HCT116 (cell line): ENCODE data around the gene FAM110C. TPM values are rescaled to one million over a fixed set of nuclear protein-coding genes. Genes with fewer than 3 reads are reported as not detected.
A peak's percentile ranks its signal among the peaks of the same experiment; 100 is the strongest.

Experiments
- ATAC-seq: fragments of 200-7000 bp; cut with Tn5 transposase; 2 replicates; pipeline ENCODE4 v1.9.1; 2020; ENCODE audit warnings: mild to moderate bottlenecking, moderate library complexity
- Bru-seq: library from RNA; stranded (reverse); fragments of 400-500 nt; gene quantifications from one replicate; lab custom pipeline; 2021; lab: Mats Ljungman, UMichigan
- BruChase-seq, 2 experiments: library from RNA; stranded (reverse); fragments of 400-500 nt; gene quantifications; one replicate each; lab custom pipeline; 2021; lab: Mats Ljungman, UMichigan
- BruUV-seq: library from RNA; stranded (reverse); fragments of 400-500 nt; replicated peaks from 2 replicates; lab custom pipeline; 2021; lab: Mats Ljungman, UMichigan
- CTCF ChIA-PET: fragments of 300-600 bp; sonication (Branson Sonifier 250); formaldehyde crosslinking; loops from one replicate; lab custom pipeline; 2021; ENCODE audit warnings: antibody characterized with exemption; lab: Charles Lee
- POLR2A ChIA-PET: fragments of 300-600, 350-600 bp; sonication (Branson Sonifier 250); formaldehyde crosslinking; loops from one replicate; lab custom pipeline; 2021; ENCODE audit warnings: antibody characterized with exemption; lab: Charles Lee
- RAD21 ChIA-PET, 2 experiments: fragments of 300-600 bp; sonication (Branson Sonifier 250); formaldehyde crosslinking; loops; one replicate each; lab custom pipeline; 2023; ENCODE audit warnings: low total read pairs in 2 of 2; ENCODE audit not compliant: uncharacterized antibody in 2 of 2, unreplicated experiment in 2 of 2, low non-redundant PET in 1 of 2; lab: Charles Lee
- DNase-seq: peaks from one replicate; pipeline ENCODE4 v3.0.0-alpha.2; 2010; ENCODE audit warnings: low read depth, low spot score
- H2AFZ ChIP-seq: fragments of 200-600 bp; shearing (Covaris generic), sonication (generic); 2 replicates; pipeline ENCODE4 v1.6.1; 2017; ENCODE audit warnings: low read depth, mixed run types, mixed read lengths, antibody characterized with exemption, low read length; ENCODE audit not compliant: poor library complexity, severe bottlenecking
- H3K27ac ChIP-seq: 2 replicates; pipeline ENCODE4 v1.5.1; 2012; ENCODE audit warnings: low read depth, low read length
- H3K27me3 ChIP-seq: fragments of 200-600 bp; sonication (generic); 2 replicates; pipeline ENCODE4 v1.6.1; 2016; ENCODE audit warnings: mixed run types, low read length, mixed read lengths; ENCODE audit not compliant: insufficient read depth
- H3K36me3 ChIP-seq, 2 experiments: fragments of 200-500 bp in 1 of 2; fragments of 200-600 bp in 1 of 2; sonication (Bioruptor generic) in 1 of 2; sonication (generic) in 1 of 2; 2 replicates each; pipeline versions ENCODE4 v1.5.1 to v1.6.1; 2014 to 2016; ENCODE audit warnings: low read length in 2 of 2, inconsistent platforms in 1 of 2, mixed read lengths in 1 of 2, mixed run types in 1 of 2; ENCODE audit not compliant: insufficient read depth in 2 of 2, control insufficient read depth in 1 of 2
- H3K4me1 ChIP-seq, 2 experiments: fragments of 200-600 bp in 1 of 2; sonication (generic) in 1 of 2; 2 replicates each; pipeline versions ENCODE4 v1.5.1 to v1.6.1; 2012 to 2017; ENCODE audit warnings: low read length in 2 of 2, inconsistent platforms in 1 of 2, mild to moderate bottlenecking in 1 of 2, mixed read lengths in 1 of 2, mixed run types in 1 of 2, moderate library complexity in 1 of 2; ENCODE audit not compliant: insufficient read depth in 2 of 2, control insufficient read depth in 1 of 2
- H3K4me2 ChIP-seq: fragments of 200-600 bp; sonication (generic); 2 replicates; pipeline ENCODE4 v1.6.1; 2017; ENCODE audit warnings: mixed run types, low read length, mixed read lengths
- H3K4me3 ChIP-seq, 2 experiments: fragments of 200-600 bp in 1 of 2; sonication (generic) in 1 of 2; replicated peaks in 1 of 2; 2 replicates each; pipeline ENCODE4 v1.5.1; 2011 to 2016; ENCODE audit warnings: low read length in 2 of 2, control low read depth in 1 of 2, low read depth in 1 of 2, mild to moderate bottlenecking in 1 of 2, mixed read lengths in 1 of 2, mixed run types in 1 of 2
- H3K79me2 ChIP-seq: fragments of 200-600 bp; sonication (generic); 2 replicates; pipeline ENCODE4 v1.6.1; 2017; ENCODE audit warnings: mild to moderate bottlenecking, mixed run types, low read length, moderate library complexity, mixed read lengths; ENCODE audit not compliant: insufficient read depth
- H3K9ac ChIP-seq: fragments of 200-600 bp; sonication (generic); 2 replicates; pipeline ENCODE4 v1.6.1; 2016; ENCODE audit warnings: low read length, mixed read lengths
- H3K9me2 ChIP-seq: fragments of 200-600 bp; sonication (generic), shearing (Covaris generic); 2 replicates; pipeline ENCODE4 v1.6.1; 2017; ENCODE audit warnings: mixed run types, mild to moderate bottlenecking, moderate library complexity; ENCODE audit not compliant: insufficient read depth
- H3K9me3 ChIP-seq, 2 experiments: fragments of 200-500 bp in 1 of 2; fragments of 200-600 bp in 1 of 2; sonication (Bioruptor generic) in 1 of 2; sonication (generic) in 1 of 2; 2 replicates each; pipeline ENCODE4 v1.6.1; 2014 to 2017; ENCODE audit warnings: low read length in 2 of 2, mixed read lengths in 2 of 2, inconsistent platforms in 1 of 2, low read depth in 1 of 2, mild to moderate bottlenecking in 1 of 2, mixed run types in 1 of 2, moderate library complexity in 1 of 2; ENCODE audit not compliant: control insufficient read depth in 1 of 2, insufficient read depth in 1 of 2
- H4K20me1 ChIP-seq: fragments of 200-600 bp; sonication (generic), shearing (Covaris generic); 2 replicates; pipeline ENCODE4 v1.6.1; 2017; ENCODE audit warnings: mixed run types, mild to moderate bottlenecking, moderate library complexity; ENCODE audit not compliant: insufficient read depth
- CBX3 ChIP-seq: IDR thresholded peaks from 2 replicates; pipeline ENCODE4 v1.6.1; 2012; ENCODE audit warnings: low read depth
- ELF1 ChIP-seq: IDR thresholded peaks from 2 replicates; pipeline ENCODE4 v1.6.1; 2012; ENCODE audit warnings: low read depth, borderline replicate concordance
- EZH2 ChIP-seq: fragments of 200-600 bp; sonication (generic); IDR thresholded peaks from 2 replicates; pipeline ENCODE4 v1.6.1; 2017; ENCODE audit warnings: antibody characterized with exemption, mixed run types
- EZH2phosphoT487 ChIP-seq: fragments of 200-600 bp; IDR thresholded peaks from 2 replicates; pipeline ENCODE4 v1.6.1; 2018; ENCODE audit warnings: antibody characterized with exemption, borderline replicate concordance
- FOSL1 ChIP-seq: IDR thresholded peaks from 2 replicates; pipeline ENCODE4 v1.6.1; 2012; ENCODE audit warnings: low read depth
- JUND ChIP-seq: IDR thresholded peaks from 2 replicates; pipeline ENCODE4 v1.6.1; 2012
- POLR2A ChIP-seq: IDR thresholded peaks from 2 replicates; pipeline ENCODE4 v1.7.0; 2011; ENCODE audit warnings: borderline replicate concordance; ENCODE audit not compliant: insufficient read depth, insufficient read length; ENCODE audit errors: extremely low read depth
- POLR2AphosphoS5 ChIP-seq: IDR thresholded peaks from 2 replicates; pipeline ENCODE4 v1.6.1; 2011; ENCODE audit warnings: mild to moderate bottlenecking, low read depth, low read length, moderate library complexity
- SIN3A ChIP-seq: IDR thresholded peaks from 2 replicates; pipeline ENCODE4 v1.6.1; 2012; ENCODE audit warnings: low read depth
- SP1 ChIP-seq: IDR thresholded peaks from 2 replicates; pipeline ENCODE4 v1.6.1; 2012; ENCODE audit warnings: low read depth
- TCF7L2 ChIP-seq: IDR thresholded peaks from 2 replicates; pipeline ENCODE4 v1.7.0; 2011; ENCODE audit warnings: borderline replicate concordance, inconsistent platforms; ENCODE audit not compliant: insufficient read depth, insufficient read length; ENCODE audit errors: extremely low read depth
- YY1 ChIP-seq: IDR thresholded peaks from 2 replicates; pipeline ENCODE4 v1.6.1; 2011; ENCODE audit warnings: low read length, low read depth, moderate library complexity, mild to moderate bottlenecking; ENCODE audit not compliant: insufficient replicate concordance; ENCODE audit errors: extremely low read depth
- ZFX ChIP-seq: fragments of 450-650 bp; IDR thresholded peaks from 2 replicates; pipeline ENCODE4 v1.6.1; 2017
- ZNF274 ChIP-seq: fragments of 200-500 bp; sonication (Bioruptor generic); IDR thresholded peaks from 2 replicates; pipeline ENCODE4 v1.6.1; 2014; ENCODE audit warnings: mild to moderate bottlenecking, low read depth, low read length, inconsistent platforms
- intact Hi-C: fragments of 100-400 bp; cut with micrococcal nuclease; formaldehyde crosslinking; loops from 2 replicates; pipeline ENCODE4 v1.10.0; 2022
- long read RNA-seq: library from polyadenylated mRNA; unstranded; transcript quantifications from one replicate; pipeline ENCODE4 v2.0.0, GENCODE V29; 2021; ENCODE audit not compliant: unreplicated experiment
- polyA plus RNA-seq: library from polyadenylated mRNA; unstranded; fragments of >200 nt; gene quantifications from 2 replicates; pipeline ENCODE4 v1.2.1, GENCODE V29; 2012; ENCODE audit warnings: missing spikeins
- total RNA-seq: library from RNA; stranded (reverse); gene quantifications from one replicate; pipeline ENCODE4 v1.2.1, GENCODE V29; 2021; ENCODE audit not compliant: unreplicated experiment
- TF ChIP-seq, protein P1 (sequence below): IDR thresholded peaks from 2 replicates; pipeline ENCODE4 v1.6.1; 2012; ENCODE audit warnings: low read depth
- TF ChIP-seq, protein P2 (sequence below), 3 experiments: fragments of 200-600 bp in 1 of 3; sonication (generic) in 1 of 3; IDR thresholded peaks in 2 of 3; conservative IDR thresholded peaks in 1 of 3; 2 replicates each; pipeline ENCODE4 v1.5.1; 2012 to 2017; ENCODE audit warnings: low read depth in 2 of 3, low read length in 2 of 3, antibody characterized with exemption in 1 of 3, borderline replicate concordance in 1 of 3, control low read depth in 1 of 3, mild to moderate bottlenecking in 1 of 3, mixed read lengths in 1 of 3, mixed run types in 1 of 3, moderate library complexity in 1 of 3; ENCODE audit not compliant: insufficient read depth in 1 of 3
- TF ChIP-seq, protein P3 (sequence below): IDR thresholded peaks from 2 replicates; pipeline ENCODE4 v1.6.1; 2012

Gene FAM110C, protein sequence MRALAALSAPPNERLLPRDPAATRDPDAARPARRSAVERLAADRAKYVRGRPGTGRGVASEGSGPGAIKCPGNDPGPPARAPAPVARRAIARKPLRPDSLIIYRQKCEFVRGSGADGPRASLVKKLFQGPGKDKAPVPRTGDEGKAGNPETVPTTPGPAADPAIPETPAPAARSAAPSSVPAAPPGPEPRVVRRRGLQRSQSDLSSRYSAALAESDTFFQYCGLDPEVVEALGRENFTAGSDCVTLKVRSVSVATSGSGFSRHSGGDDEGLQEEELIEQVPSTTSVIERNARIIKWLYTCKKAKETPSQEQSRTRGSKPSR
- total RNA-seq (20.3 TPM), Bru-seq, nascent RNA (percentile 95 among the genes with signal in this experiment), BruChase-seq, experiment 1, labeled RNA remaining after a 6-hour chase (percentile 92 among the genes with signal in this experiment), BruChase-seq, experiment 2, labeled RNA remaining after a 2-hour chase (percentile 96 among the genes with signal in this experiment)
- 14.0 and 16.0 TPM in 2 replicates for polyA plus RNA-seq
- long read RNA-seq, transcript FAM110C-201 (2 exons, 3,760 nt): major isoform, 28 of 37 reads
- long read RNA-seq, partial matches to known transcripts: 0 of 37 reads
- long read RNA-seq, other reads (novel, unspliced or antisense): 9 of 37 reads

DNA sequence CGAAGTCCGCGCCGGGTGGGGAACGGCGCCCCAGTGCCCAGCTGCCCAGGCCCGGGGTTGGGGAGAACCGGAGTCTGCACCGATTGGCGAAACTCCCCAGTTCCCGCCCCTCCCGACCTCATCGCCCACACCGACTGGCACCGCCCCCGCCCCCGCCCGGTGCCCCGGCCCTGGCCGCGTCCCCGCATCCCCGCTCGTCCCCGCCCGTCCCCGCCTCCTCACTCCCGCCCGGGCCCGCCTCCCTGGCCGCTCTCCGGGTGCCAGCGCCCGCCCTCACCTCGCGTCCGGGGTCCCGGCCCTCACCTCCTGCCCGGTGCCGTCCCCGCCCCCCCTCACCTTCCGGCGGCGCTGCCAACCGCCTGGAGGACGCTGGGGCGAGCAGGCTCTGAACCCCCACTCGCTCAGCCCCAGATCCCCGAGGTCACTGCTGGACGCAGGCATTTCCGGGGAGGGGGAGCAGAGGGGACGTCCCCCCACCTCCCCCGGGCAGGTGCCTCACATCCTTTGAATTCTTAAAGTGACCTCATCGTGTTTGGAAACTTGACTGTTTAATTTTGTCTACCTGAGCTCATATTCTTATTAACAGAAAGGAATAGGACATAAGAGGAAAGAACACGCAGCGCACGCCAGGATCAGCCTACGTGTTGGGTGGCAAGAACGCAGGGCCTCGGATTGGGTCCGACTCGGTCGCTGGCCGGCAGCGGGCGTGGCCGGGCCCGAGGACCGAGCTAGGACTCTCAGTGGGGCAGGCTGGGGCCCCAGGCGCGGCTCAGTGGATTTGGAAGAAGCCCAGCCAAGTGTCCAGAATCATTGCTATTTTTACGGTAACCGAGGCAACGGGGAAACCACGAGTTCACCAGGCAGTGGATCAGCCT, at the start of gene FAM110C:
TSS of gene FAM110C (minus strand) at position 35 of the 875 bp plus-strand sequence. CDS start 120 bp downstream, outside the sequence.
- intact Hi-C loops: no loop called here
- TF ChIP-seq POLR2A (no peak), FOSL1 (no peak), SP1 (peak; percentile 71), ZNF274 (no peak), EZH2phosphoT487 (no peak), CBX3 (no peak), ELF1 (no peak), JUND (no peak), TCF7L2 (peak; percentile 20), EZH2 (no peak), YY1 (no peak), POLR2AphosphoS5 (peak; percentile 87), ZFX (no peak), SIN3A (peak; percentile 14; the same call in 1 of the 2 replicates)
- TF ChIP-seq, protein P1, sequence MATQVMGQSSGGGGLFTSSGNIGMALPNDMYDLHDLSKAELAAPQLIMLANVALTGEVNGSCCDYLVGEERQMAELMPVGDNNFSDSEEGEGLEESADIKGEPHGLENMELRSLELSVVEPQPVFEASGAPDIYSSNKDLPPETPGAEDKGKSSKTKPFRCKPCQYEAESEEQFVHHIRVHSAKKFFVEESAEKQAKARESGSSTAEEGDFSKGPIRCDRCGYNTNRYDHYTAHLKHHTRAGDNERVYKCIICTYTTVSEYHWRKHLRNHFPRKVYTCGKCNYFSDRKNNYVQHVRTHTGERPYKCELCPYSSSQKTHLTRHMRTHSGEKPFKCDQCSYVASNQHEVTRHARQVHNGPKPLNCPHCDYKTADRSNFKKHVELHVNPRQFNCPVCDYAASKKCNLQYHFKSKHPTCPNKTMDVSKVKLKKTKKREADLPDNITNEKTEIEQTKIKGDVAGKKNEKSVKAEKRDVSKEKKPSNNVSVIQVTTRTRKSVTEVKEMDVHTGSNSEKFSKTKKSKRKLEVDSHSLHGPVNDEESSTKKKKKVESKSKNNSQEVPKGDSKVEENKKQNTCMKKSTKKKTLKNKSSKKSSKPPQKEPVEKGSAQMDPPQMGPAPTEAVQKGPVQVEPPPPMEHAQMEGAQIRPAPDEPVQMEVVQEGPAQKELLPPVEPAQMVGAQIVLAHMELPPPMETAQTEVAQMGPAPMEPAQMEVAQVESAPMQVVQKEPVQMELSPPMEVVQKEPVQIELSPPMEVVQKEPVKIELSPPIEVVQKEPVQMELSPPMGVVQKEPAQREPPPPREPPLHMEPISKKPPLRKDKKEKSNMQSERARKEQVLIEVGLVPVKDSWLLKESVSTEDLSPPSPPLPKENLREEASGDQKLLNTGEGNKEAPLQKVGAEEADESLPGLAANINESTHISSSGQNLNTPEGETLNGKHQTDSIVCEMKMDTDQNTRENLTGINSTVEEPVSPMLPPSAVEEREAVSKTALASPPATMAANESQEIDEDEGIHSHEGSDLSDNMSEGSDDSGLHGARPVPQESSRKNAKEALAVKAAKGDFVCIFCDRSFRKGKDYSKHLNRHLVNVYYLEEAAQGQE: no peak
- TF ChIP-seq, protein P2, sequence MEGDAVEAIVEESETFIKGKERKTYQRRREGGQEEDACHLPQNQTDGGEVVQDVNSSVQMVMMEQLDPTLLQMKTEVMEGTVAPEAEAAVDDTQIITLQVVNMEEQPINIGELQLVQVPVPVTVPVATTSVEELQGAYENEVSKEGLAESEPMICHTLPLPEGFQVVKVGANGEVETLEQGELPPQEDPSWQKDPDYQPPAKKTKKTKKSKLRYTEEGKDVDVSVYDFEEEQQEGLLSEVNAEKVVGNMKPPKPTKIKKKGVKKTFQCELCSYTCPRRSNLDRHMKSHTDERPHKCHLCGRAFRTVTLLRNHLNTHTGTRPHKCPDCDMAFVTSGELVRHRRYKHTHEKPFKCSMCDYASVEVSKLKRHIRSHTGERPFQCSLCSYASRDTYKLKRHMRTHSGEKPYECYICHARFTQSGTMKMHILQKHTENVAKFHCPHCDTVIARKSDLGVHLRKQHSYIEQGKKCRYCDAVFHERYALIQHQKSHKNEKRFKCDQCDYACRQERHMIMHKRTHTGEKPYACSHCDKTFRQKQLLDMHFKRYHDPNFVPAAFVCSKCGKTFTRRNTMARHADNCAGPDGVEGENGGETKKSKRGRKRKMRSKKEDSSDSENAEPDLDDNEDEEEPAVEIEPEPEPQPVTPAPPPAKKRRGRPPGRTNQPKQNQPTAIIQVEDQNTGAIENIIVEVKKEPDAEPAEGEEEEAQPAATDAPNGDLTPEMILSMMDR (IDR thresholded peaks at IDR 0.05 in 2 of 3, conservative IDR thresholded peaks at IDR 0.05 in 1 of 3; ENCODE audit: borderline replicate concordance in 1 of 3, insufficient read depth in 1 of 3, low read depth in 2 of 3, low read length in 2 of 3): no peak
- TF ChIP-seq, protein P3, sequence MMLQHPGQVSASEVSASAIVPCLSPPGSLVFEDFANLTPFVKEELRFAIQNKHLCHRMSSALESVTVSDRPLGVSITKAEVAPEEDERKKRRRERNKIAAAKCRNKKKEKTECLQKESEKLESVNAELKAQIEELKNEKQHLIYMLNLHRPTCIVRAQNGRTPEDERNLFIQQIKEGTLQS: no peak

More for the DNA sequence above, at the start of gene FAM110C:
- no peaks in the 10 kb centered on the region for H3K9me2 ChIP-seq
- H3K4me2 ChIP-seq: peak within 1 kb of the TSS; percentile 98
- peak; percentile 76 for ATAC-seq
- peak within 1 kb of the TSS; percentile 87 for H2AFZ ChIP-seq
- no TSS peak for BruUV-seq
- ChIA-PET CTCF (interaction anchor here (0.6 kb wide), 1 partner anchor 96 kb away, joined by 4 read pairs; no protein-coding TSS in a partner anchor), POLR2A (interaction anchor here (1.0 to 1.4 kb wide), 3 partner anchors 23 to 84 kb away, joined by 3 to 6 read pairs (median 4); no protein-coding TSS in a partner anchor), RAD21 (interaction anchor here in 1 of 2 experiments (0.5 kb wide), 1 partner anchor 31 kb away, joined by 4 read pairs; no protein-coding TSS in a partner anchor)
- H4K20me1 ChIP-seq: no peaks in the 10 kb centered on the region
- H3K9me3 ChIP-seq: no peaks in the 10 kb centered on the region
- DNase-seq: no peak
- peak within 1 kb of the TSS; percentile 76 for H3K9ac ChIP-seq
- peaks cover under 1 to 15% of the 10 kb centered on the region in 2 experiments; a peak in 3 of 4 replicates for H3K36me3 ChIP-seq
- peak within 1 kb of the TSS; percentile 87 for H3K27ac ChIP-seq
- H3K79me2 ChIP-seq: peaks cover 37% of the 10 kb centered on the region
- H3K4me3 ChIP-seq: peak within 1 kb of the TSS; percentile 65 to 73
- H3K27me3 ChIP-seq: no peaks in the 10 kb centered on the region
- H3K4me1 ChIP-seq: peaks cover 15 to 38% of the 10 kb centered on the region in 2 experiments
